IMR-90 (cell line): ENCODE measurements around the gene COG8. TPM values are rescaled to one million over a fixed set of nuclear protein-coding genes. Genes with fewer than 3 reads are reported as not detected.

Experiments
- ATAC-seq: fragments of 200-7000 bp; cut with Tn5 transposase; 2 replicates; pipeline ENCODE4 v1.9.1; 2020; ENCODE audit warnings: low read depth, mild to moderate bottlenecking, moderate library complexity
- BruUV-seq: library from RNA; stranded (reverse); fragments of 400-500 nt; replicated peaks from 2 replicates; lab custom pipeline; 2021; lab: Mats Ljungman, UMichigan
- CTCF ChIA-PET: fragments of 300-600 bp; formaldehyde crosslinking; extraction: SDS; loops from one replicate; lab custom pipeline; 2021; ENCODE audit warnings: antibody characterized with exemption; lab: Yijun Ruan, JAX
- POLR2A ChIA-PET: fragments of 300-600 bp; sonication (Branson Sonifier 250); formaldehyde crosslinking; loops from one replicate; lab custom pipeline; 2022; ENCODE audit warnings: antibody characterized with exemption; ENCODE audit not compliant: unreplicated experiment; lab: Charles Lee
- DNase-seq: peaks from one replicate; pipeline ENCODE4 v3.0.0; 2013
- H2AFZ ChIP-seq: replicated peaks from 2 replicates; pipeline ENCODE3; 2013; ENCODE audit warnings: low read length, mild to moderate bottlenecking; ENCODE audit not compliant: poor library complexity
- H2AK5ac ChIP-seq: 2 replicates; pipeline ENCODE4 v1.6.1; 2013; ENCODE audit warnings: low read depth, low read length, inconsistent platforms
- H2AK9ac ChIP-seq: replicated peaks from 2 replicates; pipeline ENCODE3; 2013; ENCODE audit warnings: mild to moderate bottlenecking, low read depth, low read length, moderate library complexity; ENCODE audit not compliant: poor library complexity
- H2BK120ac ChIP-seq: 2 replicates; pipeline ENCODE4 v1.6.1; 2013; ENCODE audit warnings: low read depth, low read length, inconsistent platforms
- H2BK15ac ChIP-seq: 3 replicates; pipeline ENCODE4 v1.6.1; 2013; ENCODE audit warnings: low read depth, low read length, inconsistent platforms
- H2BK20ac ChIP-seq: 2 replicates; pipeline ENCODE4 v1.6.1; 2013; ENCODE audit warnings: low read depth, mild to moderate bottlenecking, inconsistent platforms, low read length, moderate library complexity
- H2BK5ac ChIP-seq: 2 replicates; pipeline ENCODE4 v1.6.1; 2013; ENCODE audit warnings: mild to moderate bottlenecking, low read depth, low read length, inconsistent platforms; ENCODE audit not compliant: poor library complexity, severe bottlenecking
- H3K14ac ChIP-seq: replicated peaks from 2 replicates; pipeline ENCODE4 v1.6.1; 2013; ENCODE audit warnings: low read depth, low read length, inconsistent platforms
- H3K18ac ChIP-seq: 2 replicates; pipeline ENCODE4 v1.6.1; 2013; ENCODE audit warnings: low read depth, low read length, control low read depth
- H3K23ac ChIP-seq: 2 replicates; pipeline ENCODE4 v1.6.1; 2013; ENCODE audit warnings: low read depth, low read length, inconsistent platforms
- H3K27ac ChIP-seq: 2 replicates; pipeline ENCODE4 v1.5.1; 2013; ENCODE audit warnings: mild to moderate bottlenecking, control low read depth, low read length; ENCODE audit not compliant: insufficient read depth
- H3K27me3 ChIP-seq: 2 replicates; pipeline ENCODE4 v1.6.1; 2013; ENCODE audit warnings: low read length; ENCODE audit not compliant: control insufficient read depth, insufficient read depth
- H3K36me3 ChIP-seq: 2 replicates; pipeline ENCODE4 v1.6.1; 2013; ENCODE audit warnings: low read length, mixed read lengths; ENCODE audit not compliant: control insufficient read depth, insufficient read depth
- H3K4ac ChIP-seq: 2 replicates; pipeline ENCODE4 v1.6.1; 2013; ENCODE audit warnings: low read depth, low read length, inconsistent platforms
- H3K4me1 ChIP-seq: 2 replicates; pipeline ENCODE4 v1.6.1; 2013; ENCODE audit warnings: low read length, mixed read lengths; ENCODE audit not compliant: control insufficient read depth, insufficient read depth
- H3K4me2 ChIP-seq: 2 replicates; pipeline ENCODE4 v1.6.1; 2013; ENCODE audit warnings: low read depth, mild to moderate bottlenecking, control low read depth, low read length, moderate library complexity
- H3K4me3 ChIP-seq: 2 replicates; pipeline ENCODE4 v1.5.1; 2013; ENCODE audit warnings: low read depth, mild to moderate bottlenecking, control low read depth, low read length, moderate library complexity; ENCODE audit not compliant: insufficient read depth
- H3K56ac ChIP-seq: 2 replicates; pipeline ENCODE4 v1.6.1; 2013; ENCODE audit warnings: low read length, inconsistent platforms; ENCODE audit not compliant: insufficient read depth; ENCODE audit errors: extremely low read depth
- H3K79me1 ChIP-seq, 2 experiments: 2 replicates each; pipeline ENCODE4 v1.6.1; 2013; ENCODE audit warnings: low read length in 2 of 2, inconsistent platforms in 1 of 2, low read depth in 1 of 2
- H3K9ac ChIP-seq: 2 replicates; pipeline ENCODE4 v1.6.1; 2013; ENCODE audit warnings: low read depth, low read length, control low read depth
- H3K9me1 ChIP-seq: 2 replicates; pipeline ENCODE4 v1.6.1; 2013; ENCODE audit warnings: low read length, inconsistent platforms; ENCODE audit not compliant: insufficient read depth
- H3K9me3 ChIP-seq: 2 replicates; pipeline ENCODE4 v1.6.1; 2013; ENCODE audit warnings: low read length; ENCODE audit not compliant: control insufficient read depth, insufficient read depth
- H4K20me1 ChIP-seq: 2 replicates; pipeline ENCODE4 v1.6.1; 2013; ENCODE audit warnings: low read length, inconsistent platforms; ENCODE audit not compliant: insufficient read depth
- H4K5ac ChIP-seq: 2 replicates; pipeline ENCODE4 v1.6.1; 2013; ENCODE audit warnings: mild to moderate bottlenecking, low read depth, low read length, control low read depth
- H4K8ac ChIP-seq, 2 experiments: 2 replicates each; pipeline ENCODE4 v1.6.1; 2013; ENCODE audit warnings: low read depth in 2 of 2, low read length in 2 of 2, control low read depth in 1 of 2, inconsistent platforms in 1 of 2
- H4K91ac ChIP-seq: 2 replicates; pipeline ENCODE4 v1.6.1; 2013; ENCODE audit warnings: low read depth, low read length, inconsistent platforms; ENCODE audit not compliant: insufficient read depth
- CEBPB ChIP-seq: IDR thresholded peaks from 2 replicates; pipeline ENCODE4 v1.6.1; 2012; ENCODE audit warnings: low read depth, low read length, improper control_type of control experiment
- CHD1 ChIP-seq: IDR thresholded peaks from 2 replicates; pipeline ENCODE4 v1.6.1; 2012; ENCODE audit warnings: low read depth, low read length, improper control_type of control experiment
- CTCF ChIP-seq: conservative IDR thresholded peaks from 2 replicates; pipeline ENCODE4 v1.5.1; 2012; ENCODE audit warnings: mild to moderate bottlenecking, low read depth, low read length, improper control_type of control experiment
- ELK1 ChIP-seq: fragments of 150-350 bp; IDR thresholded peaks from 2 replicates; pipeline ENCODE4 v1.6.1; 2016; ENCODE audit warnings: low read depth, mild to moderate bottlenecking, low read length, moderate library complexity, borderline replicate concordance
- MAFK ChIP-seq: IDR thresholded peaks from 2 replicates; pipeline ENCODE4 v1.6.1; 2012; ENCODE audit warnings: low read depth, low read length, improper control_type of control experiment
- MAZ ChIP-seq: IDR thresholded peaks from 2 replicates; pipeline ENCODE4 v1.6.1; 2012; ENCODE audit warnings: low read depth, mild to moderate bottlenecking, low read length, improper control_type of control experiment, moderate library complexity, borderline replicate concordance
- MXI1 ChIP-seq: IDR thresholded peaks from 2 replicates; pipeline ENCODE4 v1.6.1; 2012; ENCODE audit warnings: low read depth, mild to moderate bottlenecking, low read length, moderate library complexity, borderline replicate concordance
- NFE2L2 ChIP-seq: fragments of 150-350 bp; IDR thresholded peaks from 2 replicates; pipeline ENCODE4 v1.6.1; 2016; ENCODE audit warnings: low read depth, mild to moderate bottlenecking, low read length
- POLR2A ChIP-seq: IDR thresholded peaks from 2 replicates; pipeline ENCODE4 v1.6.1; 2012; ENCODE audit warnings: mild to moderate bottlenecking, low read depth, low read length
- RAD21 ChIP-seq: IDR thresholded peaks from 2 replicates; pipeline ENCODE4 v1.6.1; 2012; ENCODE audit warnings: low read length, improper control_type of control experiment
- RFX5 ChIP-seq: IDR thresholded peaks from 2 replicates; pipeline ENCODE4 v1.8.0; 2012; ENCODE audit warnings: low read depth, mild to moderate bottlenecking, low read length, moderate library complexity
- SMC3 ChIP-seq: fragments of 150-350 bp; IDR thresholded peaks from 2 replicates; pipeline ENCODE4 v1.6.1; 2016; ENCODE audit warnings: low read depth, mild to moderate bottlenecking, antibody characterized with exemption, low read length, moderate library complexity
- USF2 ChIP-seq: fragments of 150-350 bp; IDR thresholded peaks from 2 replicates; pipeline ENCODE4 v1.6.1; 2017; ENCODE audit warnings: mild to moderate bottlenecking, antibody characterized with exemption, low read length, low read depth
- WGBS, 2 experiments: methylation state at CpG; one replicate each; pipeline versions ENCODE4 v1.1.5 to v1.1.7; 2013; ENCODE audit warnings: missing lambda C conversion rate in 2 of 2; ENCODE audit not compliant: insufficient read length in 1 of 2; ENCODE audit errors: extremely low coverage in 2 of 2; 5-methylcytosine and 5-hydroxymethylcytosine counted together
- dilution Hi-C: fragments of 300-500 bp; cut with HindIII; formaldehyde crosslinking; loops from one replicate; pipeline ENCODE4 v1.14.3; 2018; ENCODE audit warnings: low sequenced_read_pairs; ENCODE audit not compliant: unreplicated experiment
- in situ Hi-C: fragments of 300-500 bp; cut with MboI; formaldehyde crosslinking; loops from 3 replicates; pipeline ENCODE4 v1.14.3; 2019; ENCODE audit warnings: low sequenced_read_pairs, inconsistent platforms, mixed read lengths
- intact Hi-C: fragments of 100-400 bp; cut with micrococcal nuclease; formaldehyde crosslinking; loops from 2 replicates; pipeline ENCODE4 v1.10.0; 2022
- polyA plus RNA-seq, 3 experiments: library from polyadenylated mRNA; depleted of rRNA; stranded (reverse); fragments of >200 nt; gene quantifications; 2 replicates each; pipeline ENCODE4 v1.2.3, GENCODE V29; 2012; ENCODE audit warnings: low replicate concordance in 1 of 3
- total RNA-seq: library from RNA; depleted of rRNA; stranded (reverse); fragments of >200 nt; gene quantifications from 2 replicates; pipeline ENCODE4 v1.2.3, GENCODE V29; 2012

COG8 gene
- total and polyA plus RNA-seq, 2 of the 4 experiments (the other 2 are of a cell fraction) = 23.4 to 26.2 TPM

DNA sequence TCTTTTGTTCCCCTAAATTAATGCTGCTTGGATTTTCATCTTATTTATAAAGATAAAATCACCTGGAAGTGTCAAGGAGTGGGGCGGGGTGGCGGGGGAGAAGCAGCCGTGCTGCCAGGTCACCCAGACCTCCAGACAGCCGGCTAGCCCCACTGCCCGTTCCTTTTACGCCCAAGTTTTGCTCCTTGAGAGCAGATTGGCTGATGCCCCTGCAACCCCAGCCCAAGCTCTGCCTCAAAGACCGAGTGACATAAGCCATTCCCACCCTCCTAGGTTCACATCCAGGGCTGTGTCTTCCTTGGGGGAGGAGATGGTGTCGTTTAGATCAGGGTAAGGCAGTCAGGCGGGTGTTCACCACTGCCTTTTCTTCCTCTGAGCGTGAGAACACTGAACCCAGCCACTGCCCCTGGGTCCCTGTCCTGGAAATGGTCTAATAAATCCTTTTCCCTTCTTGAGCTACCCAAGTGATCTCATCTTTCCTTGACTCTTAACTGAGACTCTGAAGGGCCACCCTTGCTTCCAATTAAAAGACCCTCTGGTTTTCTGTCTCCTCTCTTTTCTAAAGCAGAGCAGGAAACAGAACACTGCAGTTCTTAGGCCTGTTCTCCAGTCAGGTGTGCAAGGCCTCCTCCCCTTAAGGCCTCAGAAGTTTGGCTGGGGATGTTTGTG lies 14.6 kb downstream of the COG8 start:
- H4K8ac ChIP-seq = no peak overlapping the region
- H3K14ac ChIP-seq = no peak overlapping the region
- no peak overlapping the region for H2AK5ac ChIP-seq
- no peak overlapping the region for H4K5ac ChIP-seq
- intact Hi-C loops = no loop called here
- DNase-seq = no peak
- H3K9me3 ChIP-seq = no peaks in the 10 kb centered on the region
- H4K91ac ChIP-seq = no peak overlapping the region
- no peak overlapping the region for H2AK9ac ChIP-seq
- no peak for TF ChIP-seq POLR2A
- TF ChIP-seq MXI1 = no peak
- no peak for TF ChIP-seq MAZ
- no peak for TF ChIP-seq MAFK
- TF ChIP-seq ELK1 = no peak
- no peak for TF ChIP-seq USF2
- TF ChIP-seq CTCF = no peak
- no peak for TF ChIP-seq CHD1
- no peak for TF ChIP-seq RAD21
- no peak for TF ChIP-seq SMC3
- TF ChIP-seq NFE2L2 = no peak
- no peak for TF ChIP-seq CEBPB
- TF ChIP-seq RFX5 = no peak
- ChIA-PET POLR2A (interaction anchor here (0.7 kb wide), 1 partner anchor 202 kb away, joined by 4 read pairs; no protein-coding TSS in a partner anchor), CTCF (interaction anchor here (0.5 to 0.6 kb wide), 2 partner anchors 142 to 168 kb away, joined by 3 read pairs; no protein-coding TSS in a partner anchor)
- no peak overlapping the region for H3K4me2 ChIP-seq
- no TSS peak for BruUV-seq
- H3K4me3 ChIP-seq = no peak overlapping the region
- no peaks in the 10 kb centered on the region for H3K27me3 ChIP-seq
- H2BK120ac ChIP-seq = no peak overlapping the region
- peaks cover 13% of the 10 kb centered on the region for H3K9me1 ChIP-seq
- no peak overlapping the region for H2AFZ ChIP-seq
- H2BK5ac ChIP-seq = no peak overlapping the region
- H3K18ac ChIP-seq = no peak overlapping the region
- peaks cover 66% of the 10 kb centered on the region for H3K36me3 ChIP-seq
- H3K4me1 ChIP-seq = peaks cover 12% of the 10 kb centered on the region
- dilution Hi-C loops = no loop called here
- peaks cover 44 to 88% of the 10 kb centered on the region in 2 experiments for H3K79me1 ChIP-seq
- H4K20me1 ChIP-seq = peaks cover 71% of the 10 kb centered on the region
- H3K9ac ChIP-seq = no peak overlapping the region
- 80% methylated on average over 1 of the region's 10 CpGs; no CpG with 5 or more reads in 1 of the 2 experiments for WGBS, 2 experiments
- no peak overlapping the region for H3K27ac ChIP-seq
- no peak overlapping the region for H3K4ac ChIP-seq
- no peak overlapping the region for H3K56ac ChIP-seq
- no peak overlapping the region for H3K23ac ChIP-seq
- ATAC-seq = no peak
- no peak overlapping the region for H2BK20ac ChIP-seq
- in situ Hi-C loops = no loop called here
- no peak overlapping the region for H2BK15ac ChIP-seq
